ENCODE results near the gene VWF. TPM values are rescaled to one million over a fixed set of nuclear protein-coding genes. Genes with fewer than 3 reads are reported as not detected.
A peak's percentile ranks its signal among the peaks of the same experiment; 100 is the strongest.

The VWF gene
- total RNA-seq, 1 experiment from 2014 or later, result 0.41 TPM

- no peak overlapping the region for H3K4me3 Mint-ChIP-seq (ENCODE audit: unreplicated experiment)
- intact Hi-C loops (cut with micrococcal nuclease; ENCODE audit: unreplicated experiment), result no loop called here
- no peaks in the 10 kb centered on the region for H3K9me3 Mint-ChIP-seq (ENCODE audit: unreplicated experiment)
- TF ChIP-seq CTCF (IDR thresholded peaks at IDR 0.05; ENCODE audit: insufficient read depth in 1 of 2, low read depth in 1 of 2, low read length in 1 of 2, severe bottlenecking in 1 of 2, unreplicated experiment in 1 of 2), result no peak
- H3K4me3 ChIP-seq (ENCODE audit: low read depth, low read length), result no peak overlapping the region
- H3K27me3 ChIP-seq (replicated peaks; ENCODE audit: control insufficient read depth, insufficient read depth, low read length), result no peaks in the 10 kb centered on the region
- ChIA-PET POLR2A (no interaction called here), CTCF (no interaction called here)
- peak overlapping the region; percentile 33 for H3K27ac Mint-ChIP-seq (ENCODE audit: unreplicated experiment)
- no peaks in the 10 kb centered on the region for H3K27me3 Mint-ChIP-seq (ENCODE audit: insufficient read depth, unreplicated experiment)
- BruUV-seq (replicated peaks), result no TSS peak
- H3K4me1 ChIP-seq, result no peaks in the 10 kb centered on the region; the same call in 1 of the 2 replicates
- H3K9me3 ChIP-seq, result no peaks in the 10 kb centered on the region
- H3K36me3 Mint-ChIP-seq (ENCODE audit: insufficient read depth, unreplicated experiment), result no peaks in the 10 kb centered on the region
- no peak for DNase-seq
- no peaks in the 10 kb centered on the region for H3K4me1 Mint-ChIP-seq (ENCODE audit: low read depth, unreplicated experiment)
- no peaks in the 10 kb centered on the region for H3K36me3 ChIP-seq (ENCODE audit: control insufficient read depth, insufficient read depth, low read length)
These were observed 7.9 kb downstream of the VWF start for GRCh38 chr12:6116471-6117021.

GRCh38 chr12:6115389-6115788 lies 9.1 kb downstream of the VWF start:
- Histone ChIP-seq H3K27me3 (replicated peaks; ENCODE audit: control insufficient read depth, insufficient read depth, low read length) (no peaks in the 10 kb centered on the region), H3K4me1 (no peaks in the 10 kb centered on the region; the same call in 1 of the 2 replicates), H3K4me3 (ENCODE audit: low read depth, low read length) (no peak overlapping the region), H3K9me3 (0 out of 2 replicates have a peak, but pooled peaks cover 3% of the 10 kb centered on the region), H3K36me3 (ENCODE audit: control insufficient read depth, insufficient read depth, low read length) (no peaks in the 10 kb centered on the region)
- ChIA-PET POLR2A (no interaction called here), CTCF (no interaction called here)
- Mint-ChIP-seq H3K27ac (ENCODE audit: unreplicated experiment) (no peak overlapping the region), H3K9me3 (ENCODE audit: unreplicated experiment) (no peaks in the 10 kb centered on the region), H3K4me3 (ENCODE audit: unreplicated experiment) (no peak overlapping the region), H3K27me3 (ENCODE audit: insufficient read depth, unreplicated experiment) (no peaks in the 10 kb centered on the region), H3K4me1 (ENCODE audit: low read depth, unreplicated experiment) (no peaks in the 10 kb centered on the region), H3K36me3 (ENCODE audit: insufficient read depth, unreplicated experiment) (no peaks in the 10 kb centered on the region)
- BruUV-seq (replicated peaks), result no TSS peak
- no peak for TF ChIP-seq CTCF (IDR thresholded peaks at IDR 0.05; ENCODE audit: insufficient read depth in 1 of 2, low read depth in 1 of 2, low read length in 1 of 2, severe bottlenecking in 1 of 2, unreplicated experiment in 1 of 2)
- intact Hi-C loops (cut with micrococcal nuclease; ENCODE audit: unreplicated experiment), result no loop called here
- DNase-seq, result no peak

- ChIA-PET CTCF (no interaction called here), POLR2A (no interaction called here)
- H3K4me1 Mint-ChIP-seq (ENCODE audit: low read depth, unreplicated experiment), result no peaks in the 10 kb centered on the region
- Histone ChIP-seq H3K4me3 (ENCODE audit: low read depth, low read length) (no peak overlapping the region), H3K36me3 (ENCODE audit: control insufficient read depth, insufficient read depth, low read length) (no peaks in the 10 kb centered on the region), H3K4me1 (no peaks in the 10 kb centered on the region; the same call in 1 of the 2 replicates), H3K27me3 (replicated peaks; ENCODE audit: control insufficient read depth, insufficient read depth, low read length) (no peaks in the 10 kb centered on the region), H3K9me3 (0 out of 2 replicates have a peak, but pooled peaks cover 3% of the 10 kb centered on the region)
- no peak for DNase-seq
- intact Hi-C loops (cut with micrococcal nuclease; ENCODE audit: unreplicated experiment), result no loop called here
- no peak overlapping the region for H3K4me3 Mint-ChIP-seq (ENCODE audit: unreplicated experiment)
- no peaks in the 10 kb centered on the region for H3K27me3 Mint-ChIP-seq (ENCODE audit: insufficient read depth, unreplicated experiment)
- no peak for TF ChIP-seq CTCF (IDR thresholded peaks at IDR 0.05; ENCODE audit: insufficient read depth in 1 of 2, low read depth in 1 of 2, low read length in 1 of 2, severe bottlenecking in 1 of 2, unreplicated experiment in 1 of 2)
- no peak overlapping the region for H3K27ac Mint-ChIP-seq (ENCODE audit: unreplicated experiment)
- H3K36me3 Mint-ChIP-seq (ENCODE audit: insufficient read depth, unreplicated experiment), result no peaks in the 10 kb centered on the region
- H3K9me3 Mint-ChIP-seq (ENCODE audit: unreplicated experiment), result no peaks in the 10 kb centered on the region
- no TSS peak for BruUV-seq (replicated peaks)
These were observed 10.0 kb downstream of the VWF start for GRCh38 chr12:6114476-6114870.

All from Caco-2 (cell line).